HUES64 (cell line): ENCODE data around the gene ARCN1.
A peak's percentile ranks its signal among the peaks of the same experiment; 100 is the strongest.

Experiments
- H3K27ac ChIP-seq: 2 replicates; pipeline ENCODE4 v1.7.0; 2013; ENCODE audit warnings: low read depth, low read length, inconsistent platforms
- H3K27me3 ChIP-seq: 2 replicates; pipeline ENCODE4 v1.6.1; 2013; ENCODE audit warnings: mild to moderate bottlenecking, low read length; ENCODE audit not compliant: insufficient read depth
- H3K36me3 ChIP-seq: 2 replicates; pipeline ENCODE4 v1.6.1; 2013; ENCODE audit warnings: mild to moderate bottlenecking, low read length; ENCODE audit not compliant: insufficient read depth
- H3K4me1 ChIP-seq: 2 replicates; pipeline ENCODE4 v1.6.1; 2013; ENCODE audit warnings: mild to moderate bottlenecking, low read length, moderate library complexity; ENCODE audit not compliant: insufficient read depth
- H3K4me3 ChIP-seq: 2 replicates; pipeline ENCODE4 v1.5.1; 2013; ENCODE audit warnings: mild to moderate bottlenecking, low read length, moderate library complexity
- H3K9ac ChIP-seq: 2 replicates; pipeline ENCODE4 v1.6.1; 2013; ENCODE audit warnings: mild to moderate bottlenecking, low read depth, low read length
- H3K9me3 ChIP-seq: 2 replicates; pipeline ENCODE4 v1.6.1; 2013; ENCODE audit warnings: low read depth, low read length; ENCODE audit not compliant: insufficient read depth
- WGBS: fragments of 150-250, 120-280 bp; methylation state at CpG from one replicate; pipeline ENCODE4 v1.1.7; 2013; ENCODE audit warnings: missing lambda C conversion rate; 5-methylcytosine and 5-hydroxymethylcytosine counted together

Gene ARCN1

GRCh38 chr11:118614511-118614910, 42.3 kb downstream of the ARCN1 start:
- Histone ChIP-seq H3K27ac (no peak overlapping the region), H3K27me3 (peaks cover 20% of the 10 kb centered on the region), H3K4me1 (peaks cover 57% of the 10 kb centered on the region), H3K36me3 (no peaks in the 10 kb centered on the region), H3K9me3 (no peaks in the 10 kb centered on the region), H3K9ac (no peak overlapping the region), H3K4me3 (no peak overlapping the region)
- WGBS = 80% methylated on average over 7 of the region's 7 CpGs

GRCh38 chr11:118615282-118615975, 43.2 kb downstream of the ARCN1 start:
- H3K36me3 ChIP-seq = no peaks in the 10 kb centered on the region
- peaks cover 62% of the 10 kb centered on the region for H3K4me1 ChIP-seq
- peaks cover 11% of the 10 kb centered on the region for H3K27me3 ChIP-seq
- H3K4me3 ChIP-seq = peak overlapping the region; percentile 15; the same call in 1 of the 2 replicates
- 27% methylated on average over 6 of the region's 6 CpGs for WGBS
- H3K9me3 ChIP-seq = no peaks in the 10 kb centered on the region
- peak overlapping the region; percentile 79 for H3K27ac ChIP-seq
- H3K9ac ChIP-seq = peak overlapping the region; percentile 37; the same call in 1 of the 2 replicates

- Histone ChIP-seq H3K27ac (peak overlapping the region; percentile 79), H3K27me3 (peaks cover 6% of the 10 kb centered on the region), H3K9ac (peak overlapping the region; percentile 37; the same call in 1 of the 2 replicates), H3K36me3 (no peaks in the 10 kb centered on the region), H3K9me3 (no peaks in the 10 kb centered on the region), H3K4me1 (peaks cover 67% of the 10 kb centered on the region), H3K4me3 (no peak overlapping the region)
- WGBS = 79% methylated on average over 5 of the region's 5 CpGs
Observed at GRCh38 chr11:118615976-118616371, 43.8 kb downstream of the ARCN1 start.

- 79% methylated on average over 11 of the region's 11 CpGs for WGBS
- H3K4me3 ChIP-seq = no peak overlapping the region
- peak overlapping the region; percentile 19; the same call in 1 of the 2 replicates for H3K27ac ChIP-seq
- peaks cover 68% of the 10 kb centered on the region for H3K4me1 ChIP-seq
- no peaks in the 10 kb centered on the region for H3K27me3 ChIP-seq
- no peaks in the 10 kb centered on the region for H3K36me3 ChIP-seq
- no peaks in the 10 kb centered on the region for H3K9me3 ChIP-seq
- H3K9ac ChIP-seq = no peak overlapping the region; the same call in 1 of the 2 replicates
Observed at GRCh38 chr11:118618115-118618990, 46.1 kb downstream of the ARCN1 start.

- H3K4me3 ChIP-seq = no peak overlapping the region
- 82% methylated on average over 2 of the region's 4 CpGs for WGBS
- 0 out of 2 replicates have a peak overlapping the region, but pooled peaks have one; percentile 9 for H3K27ac ChIP-seq
- peak overlapping the region; percentile 58; the same call in 1 of the 2 replicates for H3K9ac ChIP-seq
- H3K4me1 ChIP-seq = peaks cover 67% of the 10 kb centered on the region
- no peaks in the 10 kb centered on the region for H3K27me3 ChIP-seq
- H3K36me3 ChIP-seq = no peaks in the 10 kb centered on the region
- no peaks in the 10 kb centered on the region for H3K9me3 ChIP-seq
Observed at GRCh38 chr11:118618991-118619375, 46.8 kb downstream of the ARCN1 start.

GRCh38 chr11:118619444-118620197, 47.4 kb downstream of the ARCN1 start:
- Histone ChIP-seq H3K27ac (0 out of 2 replicates have a peak overlapping the region, but pooled peaks have one; percentile 9), H3K27me3 (no peaks in the 10 kb centered on the region), H3K4me1 (peaks cover 61% of the 10 kb centered on the region), H3K9ac (peak overlapping the region; percentile 58; the same call in 1 of the 2 replicates), H3K4me3 (no peak overlapping the region), H3K9me3 (no peaks in the 10 kb centered on the region), H3K36me3 (peaks cover under 1% of the 10 kb centered on the region; the same call in 1 of the 2 replicates)
- 77% methylated on average over 6 of the region's 6 CpGs for WGBS

- Histone ChIP-seq H3K27me3 (no peaks in the 10 kb centered on the region), H3K4me3 (peak overlapping the region; percentile 70), H3K9me3 (no peaks in the 10 kb centered on the region), H3K4me1 (peaks cover 53% of the 10 kb centered on the region), H3K9ac (peak overlapping the region; percentile 43; the same call in 1 of the 2 replicates), H3K27ac (peak overlapping the region; percentile 84), H3K36me3 (peaks cover 11% of the 10 kb centered on the region)
- WGBS = 74% methylated on average over 7 of the region's 7 CpGs
Observed at GRCh38 chr11:118620529-118621070, 48.4 kb downstream of the ARCN1 start.

GRCh38 chr11:118621071-118621783, 49.0 kb downstream of the ARCN1 start:
- H3K27ac ChIP-seq = peak overlapping the region; percentile 84
- no peaks in the 10 kb centered on the region for H3K27me3 ChIP-seq
- no peaks in the 10 kb centered on the region for H3K9me3 ChIP-seq
- peaks cover 12% of the 10 kb centered on the region for H3K36me3 ChIP-seq
- peak overlapping the region; percentile 82 for H3K9ac ChIP-seq
- peaks cover 47% of the 10 kb centered on the region for H3K4me1 ChIP-seq
- peak overlapping the region; percentile 70 for H3K4me3 ChIP-seq
- WGBS = under 1% methylated on average over 35 of the region's 38 CpGs

GRCh38 chr11:118621784-118622375, 49.7 kb downstream of the ARCN1 start:
- Histone ChIP-seq H3K4me1 (peaks cover 44% of the 10 kb centered on the region), H3K4me3 (peak overlapping the region; percentile 70), H3K36me3 (peaks cover 13% of the 10 kb centered on the region), H3K27me3 (no peaks in the 10 kb centered on the region), H3K9ac (peak overlapping the region; percentile 82), H3K27ac (peak overlapping the region; percentile 84), H3K9me3 (no peaks in the 10 kb centered on the region)
- WGBS = 43% methylated on average over 3 of the region's 4 CpGs
